Aorta (tissue), 5 donors: ENCODE measurements around the gene KSR2. TPM values are rescaled to one million over a fixed set of nuclear protein-coding genes. Genes with fewer than 3 reads are reported as not detected.

ENCODE experiments used
- ATAC-seq: fragments of 200-7000 bp; cut with Tn5 transposase; one replicate; pipeline ENCODE4 v1.9.1; 2022; ENCODE audit warnings: moderate library complexity; ENCODE audit not compliant: low FRiP score
- DNase-seq, 2 donors: peaks; one replicate each; pipeline ENCODE4 v3.0.0-alpha.2; 2020
- H3K27ac ChIP-seq, 2 donors: one replicate each; pipeline ENCODE4 v1.5.1; 2013; ENCODE audit warnings: low read length in 2 of 2, mild to moderate bottlenecking in 2 of 2, moderate library complexity in 2 of 2, control low read depth in 1 of 2, inconsistent platforms in 1 of 2, low read depth in 1 of 2
- H3K27me3 ChIP-seq, 2 donors: one replicate each; pipeline ENCODE4 v1.6.1; 2013; ENCODE audit warnings: control low read depth in 1 of 2, low read length in 1 of 2, mild to moderate bottlenecking in 1 of 2, moderate library complexity in 1 of 2; ENCODE audit not compliant: insufficient read depth in 2 of 2, control insufficient read depth in 1 of 2
- H3K36me3 ChIP-seq, 2 donors: one replicate each; pipeline ENCODE4 v1.6.1; 2013; ENCODE audit warnings: control low read depth in 1 of 2, low read length in 1 of 2, mild to moderate bottlenecking in 1 of 2; ENCODE audit not compliant: insufficient read depth in 2 of 2, control insufficient read depth in 1 of 2
- H3K4me1 ChIP-seq, 2 donors: one replicate each; pipeline ENCODE4 v1.6.1; 2013; ENCODE audit warnings: low read length in 2 of 2, control low read depth in 1 of 2, mild to moderate bottlenecking in 1 of 2, moderate library complexity in 1 of 2; ENCODE audit not compliant: insufficient read depth in 2 of 2, control insufficient read depth in 1 of 2
- H3K4me3 ChIP-seq, 2 donors: one replicate each; pipeline ENCODE4 v1.5.1; 2013; ENCODE audit warnings: low read length in 2 of 2, control low read depth in 1 of 2, mild to moderate bottlenecking in 1 of 2
- H3K9me3 ChIP-seq: one replicate; pipeline ENCODE4 v1.6.1; 2013; ENCODE audit warnings: mild to moderate bottlenecking, low read length; ENCODE audit not compliant: control insufficient read depth
- WGBS, 2 donors: extraction: QIAGEN DNeasy Blood & Tissue Kit; methylation state at CpG; one replicate each; pipeline ENCODE4 v1.1.7; 2013; 5-methylcytosine and 5-hydroxymethylcytosine counted together
- intact Hi-C, 2 donors: fragments of 100-400 bp; cut with DNase I; formaldehyde crosslinking; loops; one replicate each; pipeline versions ENCODE4 v1.14.2 to v1.15.0; 2022
- polyA plus RNA-seq, 2 donors: library from polyadenylated mRNA; stranded (reverse); fragments of 200-250 nt; gene quantifications; one replicate each; pipeline ENCODE4 v1.2.3, GENCODE V29; 2013
- total RNA-seq, 2 donors: library from RNA; stranded (reverse); fragmentation: NEBNext Ultra II Directional; extraction: Animal tissue kit (Norgen Biotek cat#: 25700); gene quantifications; one replicate each; pipeline ENCODE4 v1.2.1, GENCODE V29; 2021
- donor health status: healthy with polysubstance abuse.
- donor health status: Bipolar disorder and iron deficiency.
- donor health status: DM: no; HTN: no; CAD: no.
- donor health status: DM: no; HTN: no; CAD: no.
- donor health status: DM: yes; HTN: yes; CAD: no.

Gene KSR2
- total and polyA plus RNA-seq, 4 donors, result not detected

DNA sequence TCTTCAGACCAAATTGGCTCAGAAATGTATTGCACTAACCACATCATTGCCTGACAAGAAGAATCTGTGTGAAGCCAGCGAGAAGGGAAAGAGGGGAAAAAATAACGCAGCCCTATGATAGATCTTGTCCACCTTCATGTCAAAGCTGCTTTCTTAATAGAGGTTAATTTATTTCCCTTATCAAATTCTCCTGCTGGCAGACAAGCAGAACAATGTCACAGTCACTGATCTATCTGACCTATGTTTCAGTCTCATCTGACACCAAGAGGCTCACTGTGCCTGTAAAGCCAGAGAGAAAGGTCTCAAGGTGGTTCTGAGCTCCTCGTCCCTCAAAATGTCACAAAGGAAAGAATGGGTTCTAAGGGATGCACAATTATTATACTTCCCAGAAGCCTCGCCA, 417.1 kb downstream of the KSR2 start:
- H3K4me1 ChIP-seq, result no peaks in the 10 kb centered on the region
- H3K4me3 ChIP-seq, result no peak overlapping the region
- H3K27ac ChIP-seq, result no peak overlapping the region
- no peaks in the 10 kb centered on the region for H3K27me3 ChIP-seq
- no peak for ATAC-seq
- no peaks in the 10 kb centered on the region for H3K36me3 ChIP-seq
- intact Hi-C loops, result no loop called here
- 60 to 62% methylated on average over 4 of the region's 4 CpGs for WGBS, 2 donors
- peaks cover 1% of the 10 kb centered on the region for H3K9me3 ChIP-seq
- no peak for DNase-seq

DNA sequence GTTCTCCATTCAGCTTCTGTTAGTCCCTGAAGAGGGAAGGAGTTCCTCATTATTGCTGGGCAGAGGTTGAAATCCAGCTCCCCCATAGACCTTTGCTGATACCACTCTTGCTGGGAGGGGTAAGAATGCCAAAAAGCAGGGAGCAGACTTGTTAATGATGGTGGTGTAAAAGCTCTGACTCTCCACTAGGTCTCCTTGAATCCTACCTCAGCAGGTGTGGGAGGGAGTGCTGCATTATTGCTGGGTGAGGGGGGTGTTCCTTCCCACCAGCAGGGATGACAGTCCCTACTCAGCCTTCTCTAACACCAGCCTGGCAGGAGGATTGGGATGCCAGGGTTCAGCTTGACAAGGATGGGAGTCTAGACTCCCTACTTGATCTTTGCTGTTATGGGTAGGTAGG, 421.6 kb downstream of the KSR2 start:
- ATAC-seq (no peak), DNase-seq (no peak)
- intact Hi-C loops, result no loop called here
- H3K27me3 ChIP-seq, result no peaks in the 10 kb centered on the region
- H3K27ac ChIP-seq, result no peak overlapping the region
- no peak overlapping the region for H3K4me3 ChIP-seq
- no peaks in the 10 kb centered on the region for H3K9me3 ChIP-seq
- H3K4me1 ChIP-seq, result no peaks in the 10 kb centered on the region
- no peaks in the 10 kb centered on the region for H3K36me3 ChIP-seq

DNA sequence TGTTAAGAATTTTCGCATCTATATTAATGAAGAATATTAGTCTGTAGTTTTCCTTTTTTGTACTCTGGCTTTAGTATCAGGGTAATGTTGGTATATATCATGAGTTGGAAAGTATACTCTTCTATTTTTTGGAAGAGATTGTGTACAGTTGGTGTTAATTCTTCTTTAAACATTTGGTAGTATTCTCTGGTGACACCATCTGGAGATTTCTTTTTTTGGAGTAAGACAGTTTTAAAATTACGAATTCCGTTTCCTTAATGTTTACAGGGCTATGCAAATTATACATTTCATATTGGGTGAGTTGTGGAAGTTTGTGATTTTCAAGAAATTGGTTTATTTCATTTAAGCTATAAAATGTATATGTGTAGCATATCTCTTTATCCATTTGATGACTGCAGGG, 423.6 kb downstream of the KSR2 start:
- Histone ChIP-seq H3K27me3 (no peaks in the 10 kb centered on the region), H3K36me3 (no peaks in the 10 kb centered on the region), H3K4me1 (no peaks in the 10 kb centered on the region), H3K27ac (no peak overlapping the region), H3K4me3 (no peak overlapping the region), H3K9me3 (no peaks in the 10 kb centered on the region)
- ATAC-seq, result no peak
- intact Hi-C loops, result no loop called here
- DNase-seq, result no peak
- WGBS, 2 donors, result 83% methylated on average over 3 of the region's 3 CpGs

DNA sequence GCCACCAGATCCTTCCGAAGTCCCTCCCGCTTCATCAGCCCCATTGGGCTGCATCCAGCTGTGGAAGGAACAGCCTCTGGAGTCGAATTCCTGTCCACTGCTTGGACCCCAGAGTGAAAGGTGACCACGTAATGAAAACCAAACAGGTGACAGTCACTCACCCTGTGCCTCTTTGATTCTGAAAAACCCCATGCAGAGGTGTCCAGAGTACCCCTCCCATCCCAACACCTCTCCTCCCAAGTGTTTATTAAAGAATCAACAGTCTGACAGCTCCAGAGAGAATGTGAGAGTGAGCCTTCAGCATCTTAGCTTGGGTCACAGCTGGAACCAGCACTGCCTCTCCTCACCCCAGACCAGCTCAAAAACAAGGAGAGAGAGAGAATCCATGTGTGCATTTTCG, 428.8 kb downstream of the KSR2 start:
- H3K4me1 ChIP-seq, result no peaks in the 10 kb centered on the region
- 52 to 60% methylated on average over 5 of the region's 5 CpGs for WGBS, 2 donors
- H3K9me3 ChIP-seq, result no peaks in the 10 kb centered on the region
- H3K27me3 ChIP-seq, result no peaks in the 10 kb centered on the region
- intact Hi-C loops, result no loop called here
- no peak overlapping the region for H3K4me3 ChIP-seq
- no peak for DNase-seq
- no peak overlapping the region for H3K27ac ChIP-seq
- no peak for ATAC-seq
- no peaks in the 10 kb centered on the region for H3K36me3 ChIP-seq

DNA sequence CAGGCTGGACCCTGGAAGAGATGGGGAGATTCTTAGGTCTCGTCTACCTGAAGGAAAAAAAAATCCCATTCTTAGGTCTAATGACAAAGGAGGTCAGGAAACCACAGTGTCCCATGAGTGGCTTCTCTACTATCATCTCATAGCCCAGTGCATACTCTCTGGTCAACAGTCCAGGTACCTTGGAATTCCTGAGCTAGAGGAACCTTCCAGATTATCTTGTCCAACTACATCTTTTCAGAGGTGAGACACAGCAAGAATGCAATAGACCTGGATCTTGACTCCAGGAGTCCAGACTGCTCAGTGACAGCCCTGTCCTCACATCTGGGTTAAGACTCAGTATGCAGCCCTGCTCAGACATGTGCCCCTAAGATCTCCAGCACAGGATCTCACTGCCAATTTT, 429.9 kb downstream of the KSR2 start:
- ATAC-seq (no peak), DNase-seq (no peak)
- Histone ChIP-seq H3K36me3 (no peaks in the 10 kb centered on the region), H3K4me1 (no peaks in the 10 kb centered on the region), H3K4me3 (no peak overlapping the region), H3K9me3 (no peaks in the 10 kb centered on the region), H3K27me3 (peaks cover 0 to 1% of the 10 kb centered on the region in 2 donors), H3K27ac (no peak overlapping the region)
- intact Hi-C loops, result no loop called here
- 59 to 67% methylated on average over 1 of the region's 1 CpG for WGBS, 2 donors

DNA sequence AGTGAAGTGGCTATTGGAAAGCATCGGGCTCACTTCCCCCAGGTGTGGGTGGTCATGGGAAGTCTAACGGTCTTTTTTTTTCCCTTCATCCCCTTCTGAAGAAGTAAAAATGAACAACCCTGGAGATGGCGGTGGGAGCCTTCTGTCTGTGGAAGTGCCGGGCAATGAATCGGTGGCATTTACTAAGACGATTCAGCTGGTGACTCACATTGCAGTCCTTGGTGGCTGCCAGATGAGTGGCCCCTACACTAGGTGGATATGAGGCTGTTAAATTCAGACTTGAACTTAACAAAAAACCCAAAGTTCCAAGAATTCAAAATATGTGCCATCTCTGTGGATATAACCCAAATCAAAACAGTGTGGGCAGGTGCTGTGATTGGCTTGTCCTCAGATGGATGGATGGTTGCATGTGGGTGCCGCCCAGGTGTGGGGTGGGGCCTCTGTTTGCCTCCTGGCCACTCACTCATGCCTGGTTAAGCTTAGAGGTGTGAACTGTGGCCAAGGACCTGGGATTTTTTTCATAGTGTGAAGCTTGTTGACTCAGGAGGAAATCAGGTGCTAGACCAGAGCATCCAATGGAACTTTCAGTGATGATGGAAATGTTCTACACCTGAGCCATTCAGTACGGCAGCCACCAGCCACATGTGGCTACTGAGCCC, 430.6 kb downstream of the KSR2 start:
- DNase-seq, result no peak
- ATAC-seq, result no peak
- intact Hi-C loops, result no loop called here
- Histone ChIP-seq H3K36me3 (no peaks in the 10 kb centered on the region), H3K27ac (no peak overlapping the region), H3K4me3 (no peak overlapping the region), H3K9me3 (no peaks in the 10 kb centered on the region), H3K27me3 (peaks cover 0 to 1% of the 10 kb centered on the region in 2 donors), H3K4me1 (no peaks in the 10 kb centered on the region)
- 82 to 87% methylated on average over 8 of the region's 8 CpGs for WGBS, 2 donors

DNA sequence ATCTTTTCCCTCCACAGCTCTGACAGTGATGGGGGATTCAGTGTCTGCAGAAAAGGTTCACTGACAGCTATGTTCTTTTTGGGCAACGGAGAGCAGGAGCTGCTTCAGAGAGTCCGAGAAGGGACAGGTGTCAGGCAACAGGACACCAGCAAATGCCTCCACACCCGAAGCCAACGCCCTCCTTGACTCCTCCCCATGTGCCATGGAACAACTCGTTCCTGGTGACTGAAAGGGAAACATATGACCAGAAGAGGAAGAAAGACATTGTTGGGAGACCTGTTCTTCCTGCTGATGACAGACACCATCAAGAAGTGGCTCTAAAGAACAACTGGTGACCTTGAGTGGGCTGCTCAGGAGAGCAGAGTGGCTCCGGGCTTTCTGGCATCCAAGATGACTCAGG, 435.1 kb downstream of the KSR2 start:
- H3K27me3 ChIP-seq, result peaks cover 0 to 1% of the 10 kb centered on the region in 2 donors
- no peaks in the 10 kb centered on the region for H3K36me3 ChIP-seq
- H3K9me3 ChIP-seq, result no peaks in the 10 kb centered on the region
- ATAC-seq (no peak), DNase-seq (no peak)
- WGBS, 2 donors, result 68 to 72% methylated on average over 6 of the region's 6 CpGs
- no peaks in the 10 kb centered on the region for H3K4me1 ChIP-seq
- no peak overlapping the region for H3K27ac ChIP-seq
- intact Hi-C loops, result no loop called here
- H3K4me3 ChIP-seq, result no peak overlapping the region

DNA sequence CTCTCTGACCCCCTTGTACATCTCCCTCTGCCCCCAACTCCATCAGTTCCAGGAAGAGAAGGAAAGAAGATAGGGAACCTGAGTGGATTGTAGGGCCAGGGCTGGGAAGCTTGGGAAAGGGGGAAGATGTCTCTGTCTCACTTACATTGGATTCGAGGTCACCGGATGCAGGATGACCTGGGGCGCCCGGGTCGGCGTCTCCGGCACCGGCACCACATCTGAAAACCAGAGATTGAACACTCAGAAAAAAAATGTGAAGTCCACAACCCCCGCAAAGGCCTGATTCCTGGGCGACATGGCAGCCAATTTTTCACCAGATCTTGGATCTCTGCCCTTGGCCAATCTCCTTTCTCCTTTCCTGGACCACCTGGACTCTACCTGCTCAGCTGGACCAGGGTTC, 438.0 kb downstream of the KSR2 start:
- ATAC-seq (no peak), DNase-seq (no peak)
- Histone ChIP-seq H3K36me3 (no peaks in the 10 kb centered on the region), H3K27me3 (peaks cover 0 to 1% of the 10 kb centered on the region in 2 donors), H3K9me3 (no peaks in the 10 kb centered on the region), H3K4me3 (no peak overlapping the region), H3K4me1 (no peaks in the 10 kb centered on the region), H3K27ac (no peak overlapping the region)
- WGBS, 2 donors, result 89 to 93% methylated on average over 10 of the region's 10 CpGs
- intact Hi-C loops, result no loop called here

DNA sequence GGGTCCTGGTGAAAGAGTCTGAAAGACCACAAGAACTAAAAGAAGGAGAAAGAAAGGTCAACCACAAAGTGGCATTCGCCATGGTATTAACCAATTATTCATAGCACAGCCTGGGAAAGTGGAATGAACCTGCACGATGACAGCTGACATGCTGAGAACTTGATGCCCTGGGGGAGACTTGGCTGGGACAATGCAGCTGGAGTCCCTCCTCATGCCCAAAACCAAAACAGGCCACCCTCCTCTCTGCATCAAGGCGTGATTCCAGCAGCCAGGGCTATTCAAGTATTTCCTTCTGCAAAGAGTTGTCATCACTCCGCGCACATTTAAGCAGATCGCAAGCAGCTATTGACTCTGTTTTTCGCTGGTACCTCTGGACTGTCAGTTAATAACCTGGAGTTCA, 440.3 kb downstream of the KSR2 start:
- no peak for ATAC-seq

More for the DNA sequence above, 440.3 kb downstream of the KSR2 start:
- Histone ChIP-seq H3K4me1 (no peaks in the 10 kb centered on the region), H3K4me3 (no peak overlapping the region), H3K36me3 (no peaks in the 10 kb centered on the region), H3K9me3 (no peaks in the 10 kb centered on the region), H3K27me3 (no peaks in the 10 kb centered on the region), H3K27ac (no peak overlapping the region)
- intact Hi-C loops, result no loop called here
- WGBS, 2 donors, result 69 to 74% methylated on average over 7 of the region's 7 CpGs
- no peak for DNase-seq
